Measurements from ENCODE around the gene HYAL2. TPM values are rescaled to one million over a fixed set of nuclear protein-coding genes. Genes with fewer than 3 reads are reported as not detected.

Gene HYAL2
- total and polyA plus RNA-seq, 12 donors, result 25.1 to 135 (median 39.0) TPM

DNA sequence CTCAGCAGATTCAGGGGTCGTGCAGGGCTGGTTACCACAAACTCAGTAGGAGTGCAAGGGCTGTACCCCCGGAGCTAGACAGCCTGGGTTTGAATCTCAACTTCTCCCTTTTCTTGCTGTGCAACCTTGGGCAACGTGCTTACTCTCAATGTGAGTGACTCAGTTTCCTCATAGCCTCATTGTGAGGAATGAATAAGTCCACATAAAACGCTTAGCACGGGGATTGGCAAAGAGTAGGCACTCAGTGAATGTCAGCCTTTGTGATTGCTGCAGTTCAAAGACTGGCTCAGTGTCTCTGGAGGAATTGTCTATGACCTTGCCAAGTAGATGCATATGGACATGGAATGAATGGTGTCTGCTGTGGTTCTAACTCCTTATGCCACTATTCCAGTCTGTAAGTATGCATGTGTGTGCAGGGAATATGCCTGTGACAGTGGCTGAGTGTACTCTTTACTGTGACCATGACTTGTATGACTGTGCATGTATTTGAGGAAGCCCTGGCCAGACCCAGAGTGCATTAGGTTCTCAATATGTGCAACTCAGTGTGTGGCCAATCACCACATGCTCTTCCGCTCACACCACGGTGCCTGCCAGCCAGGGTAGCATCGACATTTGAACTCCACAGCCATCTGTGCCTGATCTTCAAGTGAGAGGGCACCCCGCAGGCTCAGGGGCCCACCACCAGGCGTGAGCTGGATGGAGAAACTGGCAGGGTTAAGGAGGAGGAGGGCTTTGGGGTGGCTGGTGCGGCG is 22.4 kb downstream of the HYAL2 start:
- H3K27me3 ChIP-seq, result no peaks in the 10 kb centered on the region
- no peaks in the 10 kb centered on the region for H3K9me3 ChIP-seq
- WGBS, 2 donors, result 45 to 51% methylated on average over 12 of the region's 12 CpGs
- peak overlapping the region; percentile 16 to 82 (median 57) for H3K4me3 ChIP-seq
- ATAC-seq, result no peak
- intact Hi-C loops (cut with DNase I), result loop anchor here in 2 of 10 donors (2.0 to 5.0 kb wide), 2 partner anchors 21 to 37 kb away; no protein-coding TSS in a partner anchor
- TF ChIP-seq, protein P1, sequence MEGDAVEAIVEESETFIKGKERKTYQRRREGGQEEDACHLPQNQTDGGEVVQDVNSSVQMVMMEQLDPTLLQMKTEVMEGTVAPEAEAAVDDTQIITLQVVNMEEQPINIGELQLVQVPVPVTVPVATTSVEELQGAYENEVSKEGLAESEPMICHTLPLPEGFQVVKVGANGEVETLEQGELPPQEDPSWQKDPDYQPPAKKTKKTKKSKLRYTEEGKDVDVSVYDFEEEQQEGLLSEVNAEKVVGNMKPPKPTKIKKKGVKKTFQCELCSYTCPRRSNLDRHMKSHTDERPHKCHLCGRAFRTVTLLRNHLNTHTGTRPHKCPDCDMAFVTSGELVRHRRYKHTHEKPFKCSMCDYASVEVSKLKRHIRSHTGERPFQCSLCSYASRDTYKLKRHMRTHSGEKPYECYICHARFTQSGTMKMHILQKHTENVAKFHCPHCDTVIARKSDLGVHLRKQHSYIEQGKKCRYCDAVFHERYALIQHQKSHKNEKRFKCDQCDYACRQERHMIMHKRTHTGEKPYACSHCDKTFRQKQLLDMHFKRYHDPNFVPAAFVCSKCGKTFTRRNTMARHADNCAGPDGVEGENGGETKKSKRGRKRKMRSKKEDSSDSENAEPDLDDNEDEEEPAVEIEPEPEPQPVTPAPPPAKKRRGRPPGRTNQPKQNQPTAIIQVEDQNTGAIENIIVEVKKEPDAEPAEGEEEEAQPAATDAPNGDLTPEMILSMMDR (IDR thresholded peaks at IDR 0.05), result no peak
- H3K36me3 ChIP-seq, result peaks cover 0 to 22% (median 0%) of the 10 kb centered on the region in 9 donors
- H3K4me1 ChIP-seq, result peaks cover 22 to 59% (median 52%) of the 10 kb centered on the region in 9 donors
- no peak for DNase-seq
- peak overlapping the region; percentile 66 to 95 (median 94) for H3K27ac ChIP-seq

DNA sequence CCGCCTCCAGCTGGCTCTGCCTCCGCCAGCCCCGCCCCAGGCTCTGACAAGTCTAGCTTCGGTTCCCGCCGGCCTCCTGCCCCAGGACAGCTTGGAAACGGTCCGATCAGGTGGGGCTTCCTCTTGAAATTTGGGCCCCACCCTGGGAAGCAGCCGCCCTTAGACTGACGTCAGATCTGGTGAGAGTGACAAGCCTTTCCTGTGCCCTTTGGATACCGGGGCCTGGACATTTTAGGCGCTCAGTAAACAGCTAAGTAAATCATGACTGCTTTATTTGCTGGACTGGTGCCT is 23.0 kb downstream of the HYAL2 start:
- DNase-seq, result no peak
- TF ChIP-seq, protein P1 (IDR thresholded peaks at IDR 0.05), result no peak
- H3K4me3 ChIP-seq, result peak overlapping the region; percentile 16 to 82 (median 57)
- H3K27me3 ChIP-seq, result no peaks in the 10 kb centered on the region
- peaks cover 0 to 22% (median 0%) of the 10 kb centered on the region in 9 donors for H3K36me3 ChIP-seq
- no peaks in the 10 kb centered on the region for H3K9me3 ChIP-seq
- peak overlapping the region; percentile 66 to 95 (median 94) for H3K27ac ChIP-seq
- intact Hi-C loops (cut with DNase I), result no loop called here
- H3K4me1 ChIP-seq, result peaks cover 22 to 59% (median 52%) of the 10 kb centered on the region in 9 donors
- WGBS, 2 donors, result 0 to 1% methylated on average over 12 of the region's 12 CpGs
- ATAC-seq, result no peak

DNA sequence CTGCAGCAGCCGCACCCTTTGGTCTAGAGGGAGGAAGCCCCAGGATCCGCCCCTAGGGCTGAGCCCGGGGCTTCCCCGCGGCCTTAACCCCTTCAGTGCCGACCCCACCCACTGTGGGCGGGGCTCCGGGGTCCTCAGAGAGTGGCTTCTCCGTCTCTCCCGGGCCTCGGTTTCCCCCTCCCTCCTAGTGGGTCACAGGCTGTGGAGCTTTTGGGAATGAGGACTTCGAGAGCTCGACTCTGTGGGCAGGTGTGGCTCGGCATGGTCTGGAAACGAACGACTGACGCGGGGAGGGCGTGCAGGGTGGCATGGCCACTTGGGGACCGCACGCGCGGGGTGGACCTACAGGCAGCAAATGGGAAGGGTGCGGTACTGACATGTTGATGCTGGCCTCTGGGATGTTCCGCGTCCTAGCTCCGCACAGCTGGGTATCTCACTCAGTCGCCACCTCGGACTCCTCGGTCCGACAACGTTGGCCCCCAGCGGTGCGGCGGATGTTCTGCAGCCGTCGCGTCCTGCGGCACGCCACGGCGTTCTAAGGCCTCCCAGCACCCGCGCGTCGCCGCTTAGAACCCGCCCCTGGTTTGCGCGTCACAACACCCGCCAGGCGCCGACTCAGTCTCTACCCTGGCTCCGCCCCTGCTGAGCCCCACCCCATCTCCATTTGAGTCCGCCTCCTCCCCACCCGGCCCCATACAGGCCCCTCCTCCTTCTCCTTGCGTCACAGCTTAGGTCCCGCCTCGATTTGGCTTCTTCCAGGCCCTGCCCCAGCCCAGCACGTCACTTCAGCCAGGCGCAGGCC is 23.5 kb downstream of the HYAL2 start, which contains the start of the genes HYAL3 and NAA80:
Gene HYAL3 (minus strand): TSS at position 570 of the 802 bp plus-strand sequence. CDS start 3,803 bp downstream, outside the sequence.
Gene NAA80 (minus strand): TSS at position 570 of the 802 bp plus-strand sequence. CDS start 1,942 bp downstream, outside the sequence.
- H3K4me1 ChIP-seq, result peaks cover 22 to 59% (median 52%) of the 10 kb centered on the region in 9 donors
- peak within 1 kb of the TSS; percentile 52 to 82 (median 68) for H3K4me3 ChIP-seq
- intact Hi-C loops (cut with DNase I), result no loop called here
- DNase-seq, result peak; percentile 99 to 100
- peak; percentile 86 to 91 (median 90) for ATAC-seq
- no peaks in the 10 kb centered on the region for H3K27me3 ChIP-seq
- H3K9me3 ChIP-seq, result no peaks in the 10 kb centered on the region
- 0 to 1% methylated on average over 61 of the region's 61 CpGs for WGBS, 2 donors
- peaks cover 0 to 22% (median 0%) of the 10 kb centered on the region in 9 donors for H3K36me3 ChIP-seq
- peak within 1 kb of the TSS; percentile 87 to 96 (median 95) for H3K27ac ChIP-seq
- TF ChIP-seq, protein P1 (IDR thresholded peaks at IDR 0.05), result peak in 8 of 9 donors; percentile 16 to 52 (median 42)

Data from heart right ventricle (tissue), 16 donors.